Activated T-cell treated with anti-CD3 and anti-CD28 coated beads for 48 hours (primary cell): ENCODE measurements around the gene CXorf58.
"Not testable (repeated sequence)": the region's sequence is repeated elsewhere in the genome, so short reads cannot be mapped to it uniquely, and the experiment has no call there.

Experiments used
- DNase-seq: peaks from one replicate; pipeline ENCODE4 v3.0.0-alpha.2; 2020; ENCODE audit warnings: low read depth

Gene CXorf58

DNA sequence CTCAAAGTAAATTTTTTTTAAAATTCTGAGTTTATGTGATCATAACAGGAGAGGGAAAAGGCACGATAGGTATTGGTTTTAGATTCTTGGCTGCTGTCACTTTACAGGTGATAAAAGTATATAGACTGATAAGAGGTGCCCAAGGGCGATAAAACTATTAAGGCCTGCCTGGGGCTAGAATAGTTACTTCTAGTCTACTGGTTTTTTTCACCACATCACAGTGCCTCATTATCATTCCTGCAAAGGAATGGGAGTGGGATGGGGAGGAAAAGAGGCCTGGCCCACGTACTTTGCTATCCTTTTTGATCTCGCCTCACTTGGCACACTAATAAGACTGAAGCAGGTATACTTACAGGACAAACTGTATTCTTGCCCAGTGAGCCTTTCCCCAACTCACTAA lies 46.6 kb downstream of the CXorf58 start:
- no peak for DNase-seq

DNA sequence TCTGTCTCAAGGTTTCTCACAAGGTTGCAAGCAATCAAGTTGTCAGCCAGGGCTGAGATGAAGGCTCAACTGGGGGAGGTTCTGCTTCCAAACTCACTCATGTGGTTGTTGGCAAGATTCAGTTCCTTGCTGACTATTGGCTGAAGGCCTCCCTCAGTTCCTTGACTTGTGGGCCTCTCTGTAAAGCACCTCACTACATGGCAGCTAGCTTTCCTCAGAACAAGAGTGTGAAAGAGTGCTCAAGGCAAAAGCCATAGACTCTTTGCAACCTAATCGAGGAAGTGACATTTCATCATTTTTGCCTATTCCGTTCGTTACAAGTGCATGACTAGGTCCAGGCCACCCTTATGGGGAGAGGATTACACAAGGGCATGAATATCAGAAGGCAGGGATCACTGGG lies 52.0 kb downstream of the CXorf58 start:
- DNase-seq = no peak

- no peak for DNase-seq
Measured at GRCh38 chrX:23964191-23964590, 56.4 kb downstream of the CXorf58 start.

- not testable (repeated sequence) for DNase-seq
Measured at GRCh38 chrX:23965630-23966029, 57.8 kb downstream of the CXorf58 start.

GRCh38 chrX:23978491-23978890 lies 70.7 kb downstream of the CXorf58 start:
- DNase-seq = no peak

DNA sequence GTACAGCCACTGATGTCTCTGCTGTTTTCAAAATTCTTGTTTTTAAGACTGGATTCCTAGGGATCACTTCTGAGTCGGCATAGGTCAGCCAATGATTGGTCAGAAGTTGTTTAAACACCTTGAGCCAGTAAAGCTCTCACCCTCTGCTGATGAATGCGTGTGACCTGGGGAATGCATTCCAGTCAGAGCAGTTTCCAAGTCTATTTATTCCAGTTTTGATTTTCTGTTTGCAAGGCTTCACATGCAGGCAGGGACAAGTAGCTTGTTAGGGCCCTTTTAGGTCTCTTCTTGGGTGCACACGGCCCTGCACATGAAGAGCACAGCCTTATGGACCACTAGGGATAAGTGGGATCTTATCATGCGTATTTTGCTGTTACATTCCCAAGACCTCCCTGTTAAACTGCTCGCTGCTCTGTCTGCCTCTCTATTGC lies 72.2 kb downstream of the CXorf58 start:
- DNase-seq = no peak

- no peak for DNase-seq
Measured at GRCh38 chrX:23981222-23981621, 73.4 kb downstream of the CXorf58 start.

DNA sequence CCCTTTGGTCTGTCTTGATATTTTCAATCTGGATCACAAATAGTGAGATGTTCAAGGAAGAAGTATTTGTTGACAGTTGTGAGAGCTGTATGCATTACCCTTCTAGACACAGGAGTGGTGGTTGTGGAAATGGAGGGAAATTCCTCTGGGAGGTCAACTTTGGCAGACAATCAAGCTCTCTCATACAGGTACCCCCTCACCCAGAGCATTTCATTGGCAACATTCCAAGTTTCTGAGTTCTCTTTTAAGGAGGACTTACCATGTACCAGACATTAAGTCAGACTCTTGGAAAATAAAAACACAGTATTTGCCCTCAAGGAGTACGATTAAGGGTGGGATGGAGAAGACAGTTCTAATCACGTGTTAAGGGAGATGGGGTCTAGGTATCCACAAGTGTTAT lies 73.9 kb downstream of the CXorf58 start:
- no peak for DNase-seq

DNA sequence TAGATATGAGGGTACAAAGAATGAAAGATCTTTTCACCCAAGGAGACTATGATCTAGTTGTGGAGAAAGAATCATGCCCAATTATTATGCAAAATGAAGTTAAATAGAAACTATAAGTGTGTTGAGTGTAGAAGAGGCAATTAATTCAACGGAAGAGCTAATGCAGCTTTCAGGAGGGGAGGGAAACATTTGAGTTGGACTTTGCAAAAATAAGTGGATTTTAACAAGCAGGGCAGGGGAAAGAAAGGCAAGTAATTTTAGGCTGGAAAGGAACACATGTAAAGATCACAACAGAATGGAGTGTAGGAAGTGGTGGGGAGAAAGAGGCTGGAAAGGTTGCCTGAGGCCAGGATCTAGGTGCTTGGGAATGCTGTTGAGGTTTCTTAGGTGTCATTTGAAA lies 75.1 kb downstream of the CXorf58 start:
- no peak for DNase-seq
